A549 (cell line): ENCODE measurements around the gene TIAM2.

Experiments
- EP300 ChIP-seq, 2 experiments: fragments of >200 bp; sonication (Bioruptor Twin); formaldehyde crosslinking; IDR thresholded peaks; 2 replicates in 1 of 2; 3 replicates in 1 of 2; pipeline ENCODE4 v1.6.1; 2016 to 2017
- HMGXB4 ChIP-seq: fragments of 250-450 bp; sonication (Bioruptor Pico); IDR thresholded peaks from 2 replicates; pipeline ENCODE4 v1.5.0; 2021; ENCODE audit warnings: mild to moderate bottlenecking, moderate library complexity, borderline replicate concordance
- HOXA7 ChIP-seq: fragments of 250-450 bp; sonication (Bioruptor Pico); IDR thresholded peaks from 2 replicates; pipeline ENCODE4 v1.5.0; 2020; ENCODE audit warnings: mild to moderate bottlenecking, moderate library complexity
- REST ChIP-seq: fragments of 200-600 bp; sonication (generic); IDR thresholded peaks from 2 replicates; pipeline ENCODE4 v1.6.1; 2016; ENCODE audit warnings: antibody characterized with exemption, mild to moderate bottlenecking, moderate library complexity
- SMC3 ChIP-seq: fragments of >200 bp; sonication (Bioruptor Twin); formaldehyde crosslinking; IDR thresholded peaks from 3 replicates; pipeline ENCODE4 v1.6.1; 2018; ENCODE audit warnings: inconsistent platforms

GRCh38 chr6:154954347-154954746, 40.8 kb upstream of the TIAM2 start:
- TF ChIP-seq EP300 (IDR thresholded peaks at IDR 0.05) = no peak
- TF ChIP-seq HMGXB4 (CRISPR knock-in tag) = no peak
- no peak for TF ChIP-seq REST
- no peak for TF ChIP-seq HOXA7
- no peak for TF ChIP-seq SMC3
